HEK293 (cell line): ENCODE data around the gene VPS26C.

Experiments used
- HOXC10 ChIP-seq: sonication (generic); formaldehyde crosslinking; IDR thresholded peaks from 2 replicates; pipeline ENCODE4 v1.8.1; 2023; ENCODE audit warnings: mild to moderate bottlenecking, missing genetic modification reagents
- KLF7 ChIP-seq: fragments of 450-650 bp; formaldehyde crosslinking; IDR thresholded peaks from 2 replicates; pipeline ENCODE4 v1.5.1; 2016; ENCODE audit warnings: missing biosample characterization, missing genetic modification characterization, borderline replicate concordance
- MEIS1 ChIP-seq: sonication (generic); formaldehyde crosslinking; IDR thresholded peaks from 2 replicates; pipeline ENCODE4 v1.8.1; 2022; ENCODE audit warnings: missing genetic modification reagents, mild to moderate bottlenecking, borderline replicate concordance
- MYNN ChIP-seq: fragments of 450-650 bp; formaldehyde crosslinking; IDR thresholded peaks from 2 replicates; pipeline ENCODE4 v1.5.1; 2016; ENCODE audit warnings: missing biosample characterization, missing genetic modification characterization, borderline replicate concordance
- PRDM1 ChIP-seq: fragments of 450-650 bp; formaldehyde crosslinking; IDR thresholded peaks from 2 replicates; pipeline ENCODE4; 2016; ENCODE audit warnings: missing biosample characterization, missing genetic modification characterization
- ZBTB1 ChIP-seq: fragments of 450-650 bp; formaldehyde crosslinking; IDR thresholded peaks from 2 replicates; pipeline ENCODE4 v1.5.1; 2016; ENCODE audit warnings: missing biosample characterization, missing genetic modification characterization
- ZBTB21 ChIP-seq: fragments of 450-650 bp; formaldehyde crosslinking; IDR thresholded peaks from 2 replicates; pipeline ENCODE4 v1.5.1; 2017; ENCODE audit warnings: missing biosample characterization, missing genetic modification characterization
- ZBTB48 ChIP-seq: fragments of 450-650 bp; formaldehyde crosslinking; IDR thresholded peaks from 2 replicates; pipeline ENCODE4 v1.5.1; 2016; ENCODE audit warnings: missing biosample characterization, missing genetic modification characterization
- ZFP37 ChIP-seq: fragments of 450-650 bp; formaldehyde crosslinking; IDR thresholded peaks from 2 replicates; pipeline ENCODE4 v1.5.1; 2016; ENCODE audit warnings: missing biosample characterization, missing genetic modification characterization
- ZNF10 ChIP-seq: fragments of 450-650 bp; formaldehyde crosslinking; IDR thresholded peaks from 2 replicates; pipeline ENCODE4 v1.5.1; 2017; ENCODE audit warnings: missing biosample characterization, missing genetic modification characterization
- ZNF146 ChIP-seq: fragments of 450-650 bp; formaldehyde crosslinking; IDR thresholded peaks from 2 replicates; pipeline ENCODE4 v1.5.1; 2016; ENCODE audit warnings: missing biosample characterization, missing genetic modification characterization
- ZNF157 ChIP-seq: fragments of 450-650 bp; formaldehyde crosslinking; IDR thresholded peaks from 2 replicates; pipeline ENCODE4 v1.5.1; 2016; ENCODE audit warnings: missing biosample characterization, missing genetic modification characterization
- ZNF16 ChIP-seq: fragments of 450-650 bp; formaldehyde crosslinking; IDR thresholded peaks from 2 replicates; pipeline ENCODE4 v1.5.1; 2016; ENCODE audit warnings: low read depth, missing biosample characterization, missing genetic modification characterization
- ZNF2 ChIP-seq: fragments of 450-650 bp; formaldehyde crosslinking; IDR thresholded peaks from 2 replicates; pipeline ENCODE4 v1.5.1; 2016; ENCODE audit warnings: missing biosample characterization, missing genetic modification characterization
- ZNF266 ChIP-seq: fragments of 450-650 bp; formaldehyde crosslinking; IDR thresholded peaks from 2 replicates; pipeline ENCODE4 v1.5.1; 2016; ENCODE audit warnings: missing biosample characterization, missing genetic modification characterization, low read depth
- ZNF350 ChIP-seq: fragments of 450-650 bp; formaldehyde crosslinking; IDR thresholded peaks from 2 replicates; pipeline ENCODE4 v1.5.0; 2017; ENCODE audit warnings: missing biosample characterization, mild to moderate bottlenecking, missing genetic modification characterization
- ZNF423 ChIP-seq: fragments of 450-650 bp; formaldehyde crosslinking; IDR thresholded peaks from 2 replicates; pipeline ENCODE4 v1.5.1; 2016; ENCODE audit warnings: missing biosample characterization, missing genetic modification characterization
- ZNF473 ChIP-seq: fragments of 450-650 bp; formaldehyde crosslinking; IDR thresholded peaks from 2 replicates; pipeline ENCODE4 v1.5.1; 2017; ENCODE audit warnings: missing biosample characterization, missing genetic modification characterization
- ZNF544 ChIP-seq: fragments of 450-650 bp; formaldehyde crosslinking; IDR thresholded peaks from 2 replicates; pipeline ENCODE4 v1.5.0; 2017; ENCODE audit warnings: missing biosample characterization, missing genetic modification characterization
- ZNF768 ChIP-seq: fragments of 450-650 bp; formaldehyde crosslinking; IDR thresholded peaks from 2 replicates; pipeline ENCODE4 v1.5.1; 2018; ENCODE audit warnings: missing biosample characterization, mild to moderate bottlenecking, missing genetic modification characterization
- ZNF776 ChIP-seq: fragments of 450-650 bp; formaldehyde crosslinking; IDR thresholded peaks from 2 replicates; pipeline ENCODE4 v1.5.0; 2017; ENCODE audit warnings: missing biosample characterization, missing genetic modification characterization, borderline replicate concordance
- ZSCAN18 ChIP-seq: fragments of 450-650 bp; formaldehyde crosslinking; IDR thresholded peaks from 2 replicates; pipeline ENCODE4 v1.5.1; 2016; ENCODE audit warnings: missing biosample characterization, missing genetic modification characterization
- TF ChIP-seq, protein P1 (sequence below): fragments of 450-650 bp; formaldehyde crosslinking; IDR thresholded peaks from 2 replicates; pipeline ENCODE4 v1.5.1; 2017; ENCODE audit warnings: missing biosample characterization, missing genetic modification characterization
- TF ChIP-seq, protein P2 (sequence below): fragments of 450-650 bp; formaldehyde crosslinking; conservative IDR thresholded peaks from 2 replicates; pipeline ENCODE4 v1.5.1; 2016; ENCODE audit warnings: low read depth, missing biosample characterization, missing genetic modification characterization
- TF ChIP-seq, protein P3 (sequence below): fragments of 450-650 bp; formaldehyde crosslinking; IDR thresholded peaks from 2 replicates; pipeline ENCODE4 v1.5.1; 2016; ENCODE audit warnings: missing biosample characterization, missing genetic modification characterization, borderline replicate concordance
- TF ChIP-seq, protein P4 (sequence below): fragments of 450-650 bp; IDR thresholded peaks from 2 replicates; pipeline ENCODE4 v1.5.1; 2018; ENCODE audit warnings: missing biosample characterization, missing genetic modification characterization

Gene VPS26C

DNA sequence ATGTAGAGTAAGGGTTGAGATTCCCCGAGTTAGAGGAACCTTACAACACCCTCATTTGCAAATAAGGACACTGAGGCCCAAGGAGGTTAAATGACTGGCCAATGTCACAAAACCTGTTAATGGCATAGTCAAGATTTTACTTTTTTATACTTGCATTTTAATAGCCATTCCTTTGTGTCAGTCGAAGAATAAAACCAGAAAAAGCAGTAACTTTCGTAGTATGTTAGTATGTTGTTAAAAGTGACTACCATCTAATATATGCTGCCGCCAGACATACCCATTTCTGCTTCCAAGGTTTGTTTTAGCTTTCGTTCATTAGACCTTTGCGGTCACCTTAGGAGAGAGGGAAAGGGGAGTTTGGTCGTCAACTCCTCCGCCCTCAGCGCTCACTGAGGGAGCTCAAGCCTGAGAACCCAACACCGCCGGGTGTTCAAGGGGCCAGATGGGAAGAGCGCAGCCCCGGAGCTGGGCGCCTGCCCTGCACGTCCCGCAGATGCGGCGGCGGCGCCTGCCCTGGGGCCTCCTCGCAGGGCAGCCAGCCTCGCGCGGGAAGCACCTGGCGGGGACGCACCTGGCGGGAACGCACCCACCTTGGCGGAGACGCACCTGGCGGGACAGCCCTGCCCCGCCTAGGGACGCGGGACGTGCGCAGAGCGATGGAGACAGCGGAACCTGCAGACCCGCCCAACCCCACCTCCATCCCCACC lies 466 bp downstream of the VPS26C start (continued):
- TF ChIP-seq ZNF350, result no peak
- TF ChIP-seq ZNF768 (tag by site-specific recombination), result no peak
- no peak for TF ChIP-seq MEIS1 (CRISPR knock-in tag)
- peak; percentile 13 for TF ChIP-seq ZBTB48 (tag by site-specific recombination)
- no peak for TF ChIP-seq MYNN (tag by site-specific recombination)
- no peak for TF ChIP-seq KLF7
- no peak for TF ChIP-seq ZNF544 (tag by site-specific recombination)
- TF ChIP-seq ZSCAN18 (tag by site-specific recombination), result no peak
- no peak for TF ChIP-seq ZNF2 (tag by site-specific recombination)
- TF ChIP-seq ZNF10 (tag by site-specific recombination), result 0 out of 2 replicates have a peak, but pooled peaks have one; percentile 15
- peak; percentile 37; the same call in 1 of the 2 replicates for TF ChIP-seq ZNF146
- no peak for TF ChIP-seq ZNF266
- TF ChIP-seq, protein P1, sequence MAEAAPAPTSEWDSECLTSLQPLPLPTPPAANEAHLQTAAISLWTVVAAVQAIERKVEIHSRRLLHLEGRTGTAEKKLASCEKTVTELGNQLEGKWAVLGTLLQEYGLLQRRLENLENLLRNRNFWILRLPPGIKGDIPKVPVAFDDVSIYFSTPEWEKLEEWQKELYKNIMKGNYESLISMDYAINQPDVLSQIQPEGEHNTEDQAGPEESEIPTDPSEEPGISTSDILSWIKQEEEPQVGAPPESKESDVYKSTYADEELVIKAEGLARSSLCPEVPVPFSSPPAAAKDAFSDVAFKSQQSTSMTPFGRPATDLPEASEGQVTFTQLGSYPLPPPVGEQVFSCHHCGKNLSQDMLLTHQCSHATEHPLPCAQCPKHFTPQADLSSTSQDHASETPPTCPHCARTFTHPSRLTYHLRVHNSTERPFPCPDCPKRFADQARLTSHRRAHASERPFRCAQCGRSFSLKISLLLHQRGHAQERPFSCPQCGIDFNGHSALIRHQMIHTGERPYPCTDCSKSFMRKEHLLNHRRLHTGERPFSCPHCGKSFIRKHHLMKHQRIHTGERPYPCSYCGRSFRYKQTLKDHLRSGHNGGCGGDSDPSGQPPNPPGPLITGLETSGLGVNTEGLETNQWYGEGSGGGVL (tag by site-specific recombination), result peak; percentile 47; the same call in 1 of the 2 replicates
- TF ChIP-seq, protein P2, sequence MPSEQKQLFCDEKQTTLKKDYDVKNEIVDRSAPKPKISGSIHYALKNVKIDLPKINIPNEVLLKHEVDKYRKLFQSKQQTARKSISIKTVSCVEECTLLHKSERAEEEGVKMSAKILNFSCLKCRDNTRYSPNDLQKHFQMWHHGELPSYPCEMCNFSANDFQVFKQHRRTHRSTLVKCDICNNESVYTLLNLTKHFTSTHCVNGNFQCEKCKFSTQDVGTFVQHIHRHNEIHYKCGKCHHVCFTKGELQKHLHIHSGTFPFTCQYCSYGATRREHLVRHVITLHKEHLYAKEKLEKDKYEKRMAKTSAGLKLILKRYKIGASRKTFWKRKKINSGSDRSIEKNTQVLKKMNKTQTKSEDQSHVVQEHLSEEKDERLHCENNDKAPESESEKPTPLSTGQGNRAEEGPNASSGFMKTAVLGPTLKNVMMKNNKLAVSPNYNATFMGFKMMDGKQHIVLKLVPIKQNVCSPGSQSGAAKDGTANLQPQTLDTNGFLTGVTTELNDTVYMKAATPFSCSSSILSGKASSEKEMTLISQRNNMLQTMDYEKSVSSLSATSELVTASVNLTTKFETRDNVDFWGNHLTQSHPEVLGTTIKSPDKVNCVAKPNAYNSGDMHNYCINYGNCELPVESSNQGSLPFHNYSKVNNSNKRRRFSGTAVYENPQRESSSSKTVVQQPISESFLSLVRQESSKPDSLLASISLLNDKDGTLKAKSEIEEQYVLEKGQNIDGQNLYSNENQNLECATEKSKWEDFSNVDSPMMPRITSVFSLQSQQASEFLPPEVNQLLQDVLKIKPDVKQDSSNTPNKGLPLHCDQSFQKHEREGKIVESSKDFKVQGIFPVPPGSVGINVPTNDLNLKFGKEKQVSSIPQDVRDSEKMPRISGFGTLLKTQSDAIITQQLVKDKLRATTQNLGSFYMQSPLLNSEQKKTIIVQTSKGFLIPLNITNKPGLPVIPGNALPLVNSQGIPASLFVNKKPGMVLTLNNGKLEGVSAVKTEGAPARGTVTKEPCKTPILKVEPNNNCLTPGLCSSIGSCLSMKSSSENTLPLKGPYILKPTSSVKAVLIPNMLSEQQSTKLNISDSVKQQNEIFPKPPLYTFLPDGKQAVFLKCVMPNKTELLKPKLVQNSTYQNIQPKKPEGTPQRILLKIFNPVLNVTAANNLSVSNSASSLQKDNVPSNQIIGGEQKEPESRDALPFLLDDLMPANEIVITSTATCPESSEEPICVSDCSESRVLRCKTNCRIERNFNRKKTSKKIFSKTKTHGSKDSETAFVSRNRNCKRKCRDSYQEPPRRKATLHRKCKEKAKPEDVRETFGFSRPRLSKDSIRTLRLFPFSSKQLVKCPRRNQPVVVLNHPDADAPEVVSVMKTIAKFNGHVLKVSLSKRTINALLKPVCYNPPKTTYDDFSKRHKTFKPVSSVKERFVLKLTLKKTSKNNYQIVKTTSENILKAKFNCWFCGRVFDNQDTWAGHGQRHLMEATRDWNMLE (tag by site-specific recombination), result no peak
- TF ChIP-seq ZBTB1, result no peak
- TF ChIP-seq ZNF16 (tag by site-specific recombination), result no peak
- TF ChIP-seq ZFP37 (tag by site-specific recombination), result no peak
- TF ChIP-seq, protein P3, sequence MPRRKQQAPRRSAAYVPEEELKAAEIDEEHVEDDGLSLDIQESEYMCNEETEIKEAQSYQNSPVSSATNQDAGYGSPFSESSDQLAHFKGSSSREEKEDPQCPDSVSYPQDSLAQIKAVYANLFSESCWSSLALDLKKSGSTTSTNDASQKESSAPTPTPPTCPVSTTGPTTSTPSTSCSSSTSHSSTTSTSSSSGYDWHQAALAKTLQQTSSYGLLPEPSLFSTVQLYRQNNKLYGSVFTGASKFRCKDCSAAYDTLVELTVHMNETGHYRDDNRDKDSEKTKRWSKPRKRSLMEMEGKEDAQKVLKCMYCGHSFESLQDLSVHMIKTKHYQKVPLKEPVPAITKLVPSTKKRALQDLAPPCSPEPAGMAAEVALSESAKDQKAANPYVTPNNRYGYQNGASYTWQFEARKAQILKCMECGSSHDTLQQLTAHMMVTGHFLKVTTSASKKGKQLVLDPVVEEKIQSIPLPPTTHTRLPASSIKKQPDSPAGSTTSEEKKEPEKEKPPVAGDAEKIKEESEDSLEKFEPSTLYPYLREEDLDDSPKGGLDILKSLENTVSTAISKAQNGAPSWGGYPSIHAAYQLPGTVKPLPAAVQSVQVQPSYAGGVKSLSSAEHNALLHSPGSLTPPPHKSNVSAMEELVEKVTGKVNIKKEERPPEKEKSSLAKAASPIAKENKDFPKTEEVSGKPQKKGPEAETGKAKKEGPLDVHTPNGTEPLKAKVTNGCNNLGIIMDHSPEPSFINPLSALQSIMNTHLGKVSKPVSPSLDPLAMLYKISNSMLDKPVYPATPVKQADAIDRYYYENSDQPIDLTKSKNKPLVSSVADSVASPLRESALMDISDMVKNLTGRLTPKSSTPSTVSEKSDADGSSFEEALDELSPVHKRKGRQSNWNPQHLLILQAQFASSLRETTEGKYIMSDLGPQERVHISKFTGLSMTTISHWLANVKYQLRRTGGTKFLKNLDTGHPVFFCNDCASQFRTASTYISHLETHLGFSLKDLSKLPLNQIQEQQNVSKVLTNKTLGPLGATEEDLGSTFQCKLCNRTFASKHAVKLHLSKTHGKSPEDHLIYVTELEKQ (tag by site-specific recombination), result no peak
- peak; percentile 76 for TF ChIP-seq PRDM1 (tag by site-specific recombination)
- TF ChIP-seq ZNF423 (tag by site-specific recombination), result no peak
- TF ChIP-seq ZBTB21 (tag by site-specific recombination), result no peak
- no peak for TF ChIP-seq HOXC10
- no peak for TF ChIP-seq ZNF776 (tag by site-specific recombination)
- TF ChIP-seq ZNF157 (tag by site-specific recombination), result no peak
- TF ChIP-seq, protein P4, sequence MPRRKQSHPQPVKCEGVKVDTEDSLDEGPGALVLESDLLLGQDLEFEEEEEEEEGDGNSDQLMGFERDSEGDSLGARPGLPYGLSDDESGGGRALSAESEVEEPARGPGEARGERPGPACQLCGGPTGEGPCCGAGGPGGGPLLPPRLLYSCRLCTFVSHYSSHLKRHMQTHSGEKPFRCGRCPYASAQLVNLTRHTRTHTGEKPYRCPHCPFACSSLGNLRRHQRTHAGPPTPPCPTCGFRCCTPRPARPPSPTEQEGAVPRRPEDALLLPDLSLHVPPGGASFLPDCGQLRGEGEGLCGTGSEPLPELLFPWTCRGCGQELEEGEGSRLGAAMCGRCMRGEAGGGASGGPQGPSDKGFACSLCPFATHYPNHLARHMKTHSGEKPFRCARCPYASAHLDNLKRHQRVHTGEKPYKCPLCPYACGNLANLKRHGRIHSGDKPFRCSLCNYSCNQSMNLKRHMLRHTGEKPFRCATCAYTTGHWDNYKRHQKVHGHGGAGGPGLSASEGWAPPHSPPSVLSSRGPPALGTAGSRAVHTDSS (tag by site-specific recombination), result no peak
- no peak for TF ChIP-seq ZNF473 (tag by site-specific recombination)
